PFSK-1 (cell line): ENCODE data around the gene TRAF1.

ENCODE experiments used
- FOXP2 ChIP-seq: optimal IDR thresholded peaks from 2 replicates; pipeline ENCODE3; 2011; ENCODE audit warnings: borderline replicate concordance, control low read depth, inconsistent platforms; ENCODE audit not compliant: insufficient read depth; ENCODE audit errors: extremely low read length, extremely low read depth
- POLR2AphosphoS5 ChIP-seq: IDR thresholded peaks from 2 replicates; pipeline ENCODE4 v1.6.1; 2012; ENCODE audit warnings: low read depth, mild to moderate bottlenecking, control low read depth, low read length, moderate library complexity
- TAF1 ChIP-seq: IDR thresholded peaks from 2 replicates; pipeline ENCODE4 v1.6.1; 2012; ENCODE audit warnings: low read length, control low read depth, borderline replicate concordance; ENCODE audit not compliant: insufficient read depth
- TF ChIP-seq, protein P1 (sequence below), 2 experiments: IDR thresholded peaks; 2 replicates each; pipeline versions ENCODE4 v1.6.1 to v1.8.0; 2011 to 2012; ENCODE audit warnings: low read depth in 2 of 2, low read length in 2 of 2, control low read depth in 1 of 2, inconsistent platforms in 1 of 2, mild to moderate bottlenecking in 1 of 2, moderate library complexity in 1 of 2; ENCODE audit not compliant: insufficient read depth in 1 of 2

DNA sequence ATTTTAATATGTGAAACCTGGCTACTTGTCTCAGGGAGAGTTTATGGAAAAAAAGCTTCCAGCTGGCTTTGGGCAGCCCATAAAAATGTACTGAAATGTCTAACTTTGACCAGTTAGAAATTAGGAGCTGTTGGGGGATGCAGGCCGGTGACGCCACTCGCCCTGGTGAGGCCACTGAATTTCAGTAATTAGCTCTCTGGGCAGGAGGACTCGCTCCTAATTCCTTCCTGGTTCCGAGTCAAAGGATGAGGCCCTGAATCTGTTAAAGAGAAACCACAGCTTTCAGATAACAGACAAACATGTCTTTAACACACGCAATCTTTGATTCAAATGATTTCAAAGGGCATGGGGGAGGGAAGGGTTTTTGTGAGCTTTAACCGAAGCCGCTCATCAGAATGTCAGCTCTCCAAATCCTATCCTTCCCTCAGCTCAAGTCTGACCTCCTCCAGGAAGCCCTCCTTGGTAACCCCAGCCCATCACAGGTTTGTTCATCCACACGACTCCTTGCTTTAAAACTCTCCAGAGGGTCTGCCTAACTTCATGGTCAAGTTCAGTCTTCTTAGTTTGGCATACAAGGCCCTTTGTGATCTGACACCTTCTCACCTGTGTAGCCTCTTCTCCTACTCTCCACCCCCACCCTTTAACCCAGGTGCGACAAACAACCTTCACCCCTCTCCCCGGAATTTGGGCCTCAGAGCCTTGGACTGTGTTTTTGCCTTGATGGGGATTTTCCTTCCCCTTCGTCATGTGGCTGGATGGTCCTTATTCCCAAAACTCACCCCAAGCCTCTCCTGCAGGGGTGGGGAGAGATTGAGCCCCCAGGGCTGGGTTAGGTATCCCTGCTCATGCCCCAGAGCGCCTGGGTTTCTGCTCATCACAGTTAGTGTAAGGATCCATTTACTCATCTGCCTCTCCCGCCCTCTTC lies 36.0 kb downstream of the TRAF1 start:
- TF ChIP-seq POLR2AphosphoS5: no peak
- no peak for TF ChIP-seq TAF1
- no peak for TF ChIP-seq FOXP2
- TF ChIP-seq, protein P1, sequence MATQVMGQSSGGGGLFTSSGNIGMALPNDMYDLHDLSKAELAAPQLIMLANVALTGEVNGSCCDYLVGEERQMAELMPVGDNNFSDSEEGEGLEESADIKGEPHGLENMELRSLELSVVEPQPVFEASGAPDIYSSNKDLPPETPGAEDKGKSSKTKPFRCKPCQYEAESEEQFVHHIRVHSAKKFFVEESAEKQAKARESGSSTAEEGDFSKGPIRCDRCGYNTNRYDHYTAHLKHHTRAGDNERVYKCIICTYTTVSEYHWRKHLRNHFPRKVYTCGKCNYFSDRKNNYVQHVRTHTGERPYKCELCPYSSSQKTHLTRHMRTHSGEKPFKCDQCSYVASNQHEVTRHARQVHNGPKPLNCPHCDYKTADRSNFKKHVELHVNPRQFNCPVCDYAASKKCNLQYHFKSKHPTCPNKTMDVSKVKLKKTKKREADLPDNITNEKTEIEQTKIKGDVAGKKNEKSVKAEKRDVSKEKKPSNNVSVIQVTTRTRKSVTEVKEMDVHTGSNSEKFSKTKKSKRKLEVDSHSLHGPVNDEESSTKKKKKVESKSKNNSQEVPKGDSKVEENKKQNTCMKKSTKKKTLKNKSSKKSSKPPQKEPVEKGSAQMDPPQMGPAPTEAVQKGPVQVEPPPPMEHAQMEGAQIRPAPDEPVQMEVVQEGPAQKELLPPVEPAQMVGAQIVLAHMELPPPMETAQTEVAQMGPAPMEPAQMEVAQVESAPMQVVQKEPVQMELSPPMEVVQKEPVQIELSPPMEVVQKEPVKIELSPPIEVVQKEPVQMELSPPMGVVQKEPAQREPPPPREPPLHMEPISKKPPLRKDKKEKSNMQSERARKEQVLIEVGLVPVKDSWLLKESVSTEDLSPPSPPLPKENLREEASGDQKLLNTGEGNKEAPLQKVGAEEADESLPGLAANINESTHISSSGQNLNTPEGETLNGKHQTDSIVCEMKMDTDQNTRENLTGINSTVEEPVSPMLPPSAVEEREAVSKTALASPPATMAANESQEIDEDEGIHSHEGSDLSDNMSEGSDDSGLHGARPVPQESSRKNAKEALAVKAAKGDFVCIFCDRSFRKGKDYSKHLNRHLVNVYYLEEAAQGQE (IDR thresholded peaks at IDR 0.05; ENCODE audit: insufficient read depth in 1 of 2, low read depth in 2 of 2, low read length in 2 of 2): no peak
